Spleen (tissue), 7 donors: ENCODE data around the gene PHC1.

Experiments
- POLR2A ChIP-seq, 3 donors: fragments of 450-650 bp; IDR thresholded peaks; one replicate each; pipeline ENCODE4 v1.5.1; 2017; ENCODE audit warnings: antibody characterized with exemption in 3 of 3, mild to moderate bottlenecking in 1 of 3
- TF ChIP-seq, protein P1 (sequence below), 11 experiments: fragments of 200-600 bp in 7 of 11; fragments of 450-650 bp in 4 of 11; sonication (generic) in 4 of 11; IDR thresholded peaks in 8 of 11; conservative IDR thresholded peaks in 3 of 11; 1 replicate in 7 of 11; 2 replicates in 4 of 11; pipeline versions ENCODE4 v1.4.0 to v1.8.0; 2016 to 2021; ENCODE audit warnings: antibody characterized with exemption in 11 of 11, inconsistent platforms in 4 of 11, mild to moderate bottlenecking in 1 of 11
- donor health status: DM: no; HTN: no; CAD: no; lungs with moderate emphysema.
- donor health status: DM: no; HTN: no; CAD: no.
- donor health status: DM: no; HTN: no; CAD: no.

DNA sequence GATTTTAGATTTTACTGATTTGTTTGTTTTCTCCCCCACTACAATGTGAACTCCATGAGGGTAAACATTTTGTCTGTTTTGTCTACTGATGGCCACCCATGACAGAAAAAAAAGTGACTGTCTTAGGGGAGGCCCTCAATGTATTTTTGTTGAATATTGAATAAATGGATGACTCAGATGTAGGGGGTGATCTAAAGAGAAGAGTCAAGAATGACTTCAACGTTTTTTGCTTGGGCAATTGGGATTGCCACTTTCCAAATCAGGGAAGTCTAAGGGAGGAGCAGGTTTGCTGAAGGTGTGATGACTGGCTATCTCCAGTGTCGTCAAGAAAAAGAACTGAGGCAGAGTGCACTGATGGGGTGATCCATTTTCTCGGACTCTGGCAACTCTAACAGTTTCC is 10.7 kb upstream of the PHC1 start:
- TF ChIP-seq, protein P1, sequence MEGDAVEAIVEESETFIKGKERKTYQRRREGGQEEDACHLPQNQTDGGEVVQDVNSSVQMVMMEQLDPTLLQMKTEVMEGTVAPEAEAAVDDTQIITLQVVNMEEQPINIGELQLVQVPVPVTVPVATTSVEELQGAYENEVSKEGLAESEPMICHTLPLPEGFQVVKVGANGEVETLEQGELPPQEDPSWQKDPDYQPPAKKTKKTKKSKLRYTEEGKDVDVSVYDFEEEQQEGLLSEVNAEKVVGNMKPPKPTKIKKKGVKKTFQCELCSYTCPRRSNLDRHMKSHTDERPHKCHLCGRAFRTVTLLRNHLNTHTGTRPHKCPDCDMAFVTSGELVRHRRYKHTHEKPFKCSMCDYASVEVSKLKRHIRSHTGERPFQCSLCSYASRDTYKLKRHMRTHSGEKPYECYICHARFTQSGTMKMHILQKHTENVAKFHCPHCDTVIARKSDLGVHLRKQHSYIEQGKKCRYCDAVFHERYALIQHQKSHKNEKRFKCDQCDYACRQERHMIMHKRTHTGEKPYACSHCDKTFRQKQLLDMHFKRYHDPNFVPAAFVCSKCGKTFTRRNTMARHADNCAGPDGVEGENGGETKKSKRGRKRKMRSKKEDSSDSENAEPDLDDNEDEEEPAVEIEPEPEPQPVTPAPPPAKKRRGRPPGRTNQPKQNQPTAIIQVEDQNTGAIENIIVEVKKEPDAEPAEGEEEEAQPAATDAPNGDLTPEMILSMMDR (IDR thresholded peaks at IDR 0.05 in 8 of 11, conservative IDR thresholded peaks at IDR 0.05 in 3 of 11) = no peak
- TF ChIP-seq POLR2A (IDR thresholded peaks at IDR 0.05) = no peak
